Mesendoderm (in vitro differentiated cells): ENCODE measurements around the gene CLDND1. TPM values are rescaled to one million over a fixed set of nuclear protein-coding genes. Genes with fewer than 3 reads are reported as not detected.

ENCODE experiments used
- DNase-seq: peaks from one replicate; pipeline ENCODE4 v3.0.0; 2013
- H2AK5ac ChIP-seq: 2 replicates; pipeline ENCODE4 v1.6.1; 2013; ENCODE audit warnings: low read length, inconsistent platforms
- H2BK120ac ChIP-seq: 2 replicates; pipeline ENCODE4 v1.6.1; 2013; ENCODE audit warnings: low read depth, mild to moderate bottlenecking, low read length, moderate library complexity, mixed read lengths
- H2BK15ac ChIP-seq: replicated peaks from 2 replicates; pipeline ENCODE4 v1.6.1; 2013; ENCODE audit warnings: low read depth, mild to moderate bottlenecking, moderate library complexity
- H2BK5ac ChIP-seq: 2 replicates; pipeline ENCODE4 v1.6.1; 2013; ENCODE audit warnings: low read length, inconsistent platforms
- H3K18ac ChIP-seq: 2 replicates; pipeline ENCODE4 v1.6.1; 2013; ENCODE audit warnings: mild to moderate bottlenecking, low read length, mixed read lengths
- H3K23ac ChIP-seq: one replicate; pipeline ENCODE4 v1.6.1; 2013; ENCODE audit warnings: low read length
- H3K27ac ChIP-seq: 2 replicates; pipeline ENCODE4 v1.5.1; 2013; ENCODE audit warnings: low read depth, mild to moderate bottlenecking, inconsistent platforms, low read length, moderate library complexity
- H3K27me3 ChIP-seq: 2 replicates; pipeline ENCODE4 v1.6.1; 2013; ENCODE audit warnings: low read length, control low read depth, mild to moderate bottlenecking, inconsistent platforms; ENCODE audit not compliant: insufficient read depth, poor library complexity
- H3K36me3 ChIP-seq: 2 replicates; pipeline ENCODE4 v1.6.1; 2013; ENCODE audit warnings: low read length, inconsistent platforms; ENCODE audit not compliant: control insufficient read depth, insufficient read depth
- H3K4ac ChIP-seq: one replicate; pipeline ENCODE4 v1.6.1; 2013; ENCODE audit warnings: low read depth, mild to moderate bottlenecking, low read length, moderate library complexity
- H3K4me1 ChIP-seq: 2 replicates; pipeline ENCODE4 v1.6.1; 2013; ENCODE audit warnings: low read depth, low read length, inconsistent platforms; ENCODE audit not compliant: control insufficient read depth
- H3K4me2 ChIP-seq: 2 replicates; pipeline ENCODE4 v1.6.1; 2013; ENCODE audit warnings: low read length
- H3K4me3 ChIP-seq: 2 replicates; pipeline ENCODE4 v1.5.1; 2013; ENCODE audit warnings: mild to moderate bottlenecking, low read length
- H3K56ac ChIP-seq: one replicate; pipeline ENCODE4 v1.6.1; 2013; ENCODE audit warnings: low read length
- H3K79me1 ChIP-seq: 2 replicates; pipeline ENCODE4 v1.6.1; 2013; ENCODE audit warnings: low read length, inconsistent platforms
- H3K79me2 ChIP-seq: 2 replicates; pipeline ENCODE4 v1.6.1; 2013; ENCODE audit warnings: mild to moderate bottlenecking, low read length; ENCODE audit not compliant: control insufficient read depth, insufficient read depth
- H3K9ac ChIP-seq: 2 replicates; pipeline ENCODE4 v1.6.1; 2013; ENCODE audit warnings: low read length, inconsistent platforms
- H4K5ac ChIP-seq: one replicate; pipeline ENCODE4 v1.6.1; 2013; ENCODE audit warnings: low read length
- H4K8ac ChIP-seq: one replicate; pipeline ENCODE4 v1.6.1; 2013; ENCODE audit warnings: low read depth, mild to moderate bottlenecking, control low read depth, low read length, moderate library complexity
- WGBS: extraction: QIAGEN DNeasy Blood & Tissue Kit; methylation state at CpG from one replicate; pipeline ENCODE4 v1.1.7; 2013; ENCODE audit warnings: low lambda C conversion rate, missing lambda C conversion rate; ENCODE audit not compliant: insufficient coverage; ENCODE audit errors: extremely low coverage; 5-methylcytosine and 5-hydroxymethylcytosine counted together
- small RNA-seq: library from polyadenylated mRNA; stranded (forward); fragments of <200 nt; extraction: miRNeasy Mini kit (QIAGEN cat#:217004); gene quantifications from one replicate; pipeline ENCODE3, GENCODE V24; 2013; ENCODE audit not compliant: insufficient read depth

The CLDND1 gene

GRCh38 chr3:98483626-98484025, 39.1 kb downstream of the CLDND1 start:
- no peak overlapping the region for H3K4ac ChIP-seq
- peak; percentile 7 for DNase-seq
- no peak overlapping the region for H4K5ac ChIP-seq
- no peak overlapping the region for H3K4me3 ChIP-seq
- WGBS: no CpG with 5 or more reads among the region's 3 CpGs
- H3K18ac ChIP-seq: no peak overlapping the region
- no peak overlapping the region for H2BK15ac ChIP-seq
- no peaks in the 10 kb centered on the region for H3K27me3 ChIP-seq
- no peak overlapping the region for H3K27ac ChIP-seq
- H2AK5ac ChIP-seq: no peak overlapping the region
- H3K9ac ChIP-seq: no peak overlapping the region
- H3K79me2 ChIP-seq: no peaks in the 10 kb centered on the region
- no peaks in the 10 kb centered on the region for H3K79me1 ChIP-seq
- H3K4me1 ChIP-seq: no peaks in the 10 kb centered on the region
- no peaks in the 10 kb centered on the region for H3K36me3 ChIP-seq
- no peak overlapping the region for H2BK5ac ChIP-seq
- no peak overlapping the region for H3K4me2 ChIP-seq
- H4K8ac ChIP-seq: no peak overlapping the region
- H3K56ac ChIP-seq: no peak overlapping the region
- no peak overlapping the region for H2BK120ac ChIP-seq
- no peak overlapping the region for H3K23ac ChIP-seq

- H2AK5ac ChIP-seq: no peak overlapping the region
- H3K9ac ChIP-seq: no peak overlapping the region
- H3K79me1 ChIP-seq: no peaks in the 10 kb centered on the region
- no peaks in the 10 kb centered on the region for H3K27me3 ChIP-seq
- H3K79me2 ChIP-seq: no peaks in the 10 kb centered on the region
- no peak overlapping the region for H2BK5ac ChIP-seq
- H3K4me3 ChIP-seq: no peak overlapping the region
- peak; percentile 32 for DNase-seq
- H4K8ac ChIP-seq: no peak overlapping the region
- H3K4me1 ChIP-seq: no peaks in the 10 kb centered on the region
- no peak overlapping the region for H2BK120ac ChIP-seq
- H3K27ac ChIP-seq: no peak overlapping the region
- H2BK15ac ChIP-seq: no peak overlapping the region
- H3K4me2 ChIP-seq: no peak overlapping the region
- H3K4ac ChIP-seq: no peak overlapping the region
- no peak overlapping the region for H3K23ac ChIP-seq
- H3K56ac ChIP-seq: no peak overlapping the region
- H4K5ac ChIP-seq: no peak overlapping the region
- no peak overlapping the region for H3K18ac ChIP-seq
- no peaks in the 10 kb centered on the region for H3K36me3 ChIP-seq
- no CpG with 5 or more reads among the region's 3 CpGs for WGBS
These were observed 39.8 kb downstream of the CLDND1 start for GRCh38 chr3:98482717-98483482.

Small RNA genes lying within 50 kb of the gene (small RNA-seq; reads per million reads assigned to genes)
- not detected for gene RPL38P4
